HEK293 (cell line): Measurements from ENCODE around the gene WWC1.

Source experiments
- CTCF ChIP-seq: fragments of 450-650 bp; formaldehyde crosslinking; IDR thresholded peaks from 2 replicates; pipeline ENCODE4 v1.5.1; 2016; ENCODE audit warnings: missing biosample characterization, missing genetic modification characterization
- EGR2 ChIP-seq: fragments of 450-650 bp; formaldehyde crosslinking; IDR thresholded peaks from 2 replicates; pipeline ENCODE4 v1.5.1; 2016; ENCODE audit warnings: low read depth, missing biosample characterization, missing genetic modification characterization
- MZF1 ChIP-seq: fragments of 450-650 bp; formaldehyde crosslinking; IDR thresholded peaks from 2 replicates; pipeline ENCODE4 v1.5.1; 2017; ENCODE audit warnings: missing biosample characterization, missing genetic modification characterization, borderline replicate concordance
- YY1 ChIP-seq: fragments of 450-650 bp; formaldehyde crosslinking; IDR thresholded peaks from 2 replicates; pipeline ENCODE4 v1.5.1; 2018; ENCODE audit warnings: missing biosample characterization, missing genetic modification characterization
- ZBTB20 ChIP-seq: fragments of 450-650 bp; formaldehyde crosslinking; IDR thresholded peaks from 2 replicates; pipeline ENCODE4 v1.5.1; 2016; ENCODE audit warnings: missing biosample characterization, missing genetic modification characterization
- ZNF398 ChIP-seq: fragments of 450-650 bp; formaldehyde crosslinking; IDR thresholded peaks from 2 replicates; pipeline ENCODE4 v1.5.1; 2017; ENCODE audit warnings: missing biosample characterization, missing genetic modification characterization
- TF ChIP-seq, protein P1 (sequence below): fragments of 450-650 bp; formaldehyde crosslinking; IDR thresholded peaks from 2 replicates; pipeline ENCODE4 v1.5.1; 2016; ENCODE audit warnings: missing biosample characterization, missing genetic modification characterization, borderline replicate concordance
- TF ChIP-seq, protein P2 (sequence below): fragments of 450-650 bp; formaldehyde crosslinking; IDR thresholded peaks from 2 replicates; pipeline ENCODE4 v1.5.1; 2016; ENCODE audit warnings: missing biosample characterization, missing genetic modification characterization

DNA sequence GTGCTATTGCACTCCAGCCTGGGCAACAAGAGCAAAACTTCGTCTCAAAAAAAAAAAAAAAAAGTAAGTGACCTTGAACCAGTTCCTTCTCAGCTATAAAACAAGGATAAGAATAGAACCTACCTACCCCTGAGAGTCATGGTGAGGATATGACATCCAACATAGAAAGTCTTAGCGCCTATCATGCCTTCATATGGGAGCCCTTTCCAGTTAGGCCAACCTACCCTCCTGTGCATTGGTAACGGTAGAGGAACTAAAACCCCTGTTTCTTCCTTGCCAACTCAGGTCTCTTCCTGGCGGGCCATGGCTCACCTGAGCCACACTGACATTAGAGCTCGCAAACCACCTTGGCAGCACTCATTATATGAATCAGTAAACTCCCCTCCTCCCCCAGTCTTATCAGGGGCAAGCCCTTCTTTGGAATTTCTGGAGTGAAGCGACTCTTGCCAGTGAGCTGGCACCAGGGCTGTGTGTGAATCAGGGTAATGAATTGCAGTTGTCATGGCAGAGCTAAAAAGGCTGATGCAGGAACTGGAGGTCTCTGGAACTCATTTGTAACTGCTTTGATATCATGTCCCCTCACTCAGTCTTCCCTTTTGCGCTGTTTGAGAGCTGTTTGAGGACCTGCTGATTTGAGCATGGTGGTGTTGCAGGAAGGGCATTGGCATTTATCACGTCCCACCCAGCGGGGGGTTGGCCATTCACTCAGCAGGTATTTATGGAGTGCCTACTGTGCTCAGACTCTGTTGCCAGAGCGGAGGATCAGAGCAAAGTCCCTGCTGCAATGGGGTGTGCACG is 10.3 kb downstream of the WWC1 start:
- TF ChIP-seq, protein P1, sequence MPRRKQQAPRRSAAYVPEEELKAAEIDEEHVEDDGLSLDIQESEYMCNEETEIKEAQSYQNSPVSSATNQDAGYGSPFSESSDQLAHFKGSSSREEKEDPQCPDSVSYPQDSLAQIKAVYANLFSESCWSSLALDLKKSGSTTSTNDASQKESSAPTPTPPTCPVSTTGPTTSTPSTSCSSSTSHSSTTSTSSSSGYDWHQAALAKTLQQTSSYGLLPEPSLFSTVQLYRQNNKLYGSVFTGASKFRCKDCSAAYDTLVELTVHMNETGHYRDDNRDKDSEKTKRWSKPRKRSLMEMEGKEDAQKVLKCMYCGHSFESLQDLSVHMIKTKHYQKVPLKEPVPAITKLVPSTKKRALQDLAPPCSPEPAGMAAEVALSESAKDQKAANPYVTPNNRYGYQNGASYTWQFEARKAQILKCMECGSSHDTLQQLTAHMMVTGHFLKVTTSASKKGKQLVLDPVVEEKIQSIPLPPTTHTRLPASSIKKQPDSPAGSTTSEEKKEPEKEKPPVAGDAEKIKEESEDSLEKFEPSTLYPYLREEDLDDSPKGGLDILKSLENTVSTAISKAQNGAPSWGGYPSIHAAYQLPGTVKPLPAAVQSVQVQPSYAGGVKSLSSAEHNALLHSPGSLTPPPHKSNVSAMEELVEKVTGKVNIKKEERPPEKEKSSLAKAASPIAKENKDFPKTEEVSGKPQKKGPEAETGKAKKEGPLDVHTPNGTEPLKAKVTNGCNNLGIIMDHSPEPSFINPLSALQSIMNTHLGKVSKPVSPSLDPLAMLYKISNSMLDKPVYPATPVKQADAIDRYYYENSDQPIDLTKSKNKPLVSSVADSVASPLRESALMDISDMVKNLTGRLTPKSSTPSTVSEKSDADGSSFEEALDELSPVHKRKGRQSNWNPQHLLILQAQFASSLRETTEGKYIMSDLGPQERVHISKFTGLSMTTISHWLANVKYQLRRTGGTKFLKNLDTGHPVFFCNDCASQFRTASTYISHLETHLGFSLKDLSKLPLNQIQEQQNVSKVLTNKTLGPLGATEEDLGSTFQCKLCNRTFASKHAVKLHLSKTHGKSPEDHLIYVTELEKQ (tag by site-specific recombination), result no peak
- TF ChIP-seq CTCF (tag by site-specific recombination) (no peak), MZF1 (tag by site-specific recombination) (no peak), EGR2 (tag by site-specific recombination) (no peak), ZNF398 (no peak), ZBTB20 (tag by site-specific recombination) (no peak), YY1 (tag by site-specific recombination) (no peak)
- TF ChIP-seq, protein P2, sequence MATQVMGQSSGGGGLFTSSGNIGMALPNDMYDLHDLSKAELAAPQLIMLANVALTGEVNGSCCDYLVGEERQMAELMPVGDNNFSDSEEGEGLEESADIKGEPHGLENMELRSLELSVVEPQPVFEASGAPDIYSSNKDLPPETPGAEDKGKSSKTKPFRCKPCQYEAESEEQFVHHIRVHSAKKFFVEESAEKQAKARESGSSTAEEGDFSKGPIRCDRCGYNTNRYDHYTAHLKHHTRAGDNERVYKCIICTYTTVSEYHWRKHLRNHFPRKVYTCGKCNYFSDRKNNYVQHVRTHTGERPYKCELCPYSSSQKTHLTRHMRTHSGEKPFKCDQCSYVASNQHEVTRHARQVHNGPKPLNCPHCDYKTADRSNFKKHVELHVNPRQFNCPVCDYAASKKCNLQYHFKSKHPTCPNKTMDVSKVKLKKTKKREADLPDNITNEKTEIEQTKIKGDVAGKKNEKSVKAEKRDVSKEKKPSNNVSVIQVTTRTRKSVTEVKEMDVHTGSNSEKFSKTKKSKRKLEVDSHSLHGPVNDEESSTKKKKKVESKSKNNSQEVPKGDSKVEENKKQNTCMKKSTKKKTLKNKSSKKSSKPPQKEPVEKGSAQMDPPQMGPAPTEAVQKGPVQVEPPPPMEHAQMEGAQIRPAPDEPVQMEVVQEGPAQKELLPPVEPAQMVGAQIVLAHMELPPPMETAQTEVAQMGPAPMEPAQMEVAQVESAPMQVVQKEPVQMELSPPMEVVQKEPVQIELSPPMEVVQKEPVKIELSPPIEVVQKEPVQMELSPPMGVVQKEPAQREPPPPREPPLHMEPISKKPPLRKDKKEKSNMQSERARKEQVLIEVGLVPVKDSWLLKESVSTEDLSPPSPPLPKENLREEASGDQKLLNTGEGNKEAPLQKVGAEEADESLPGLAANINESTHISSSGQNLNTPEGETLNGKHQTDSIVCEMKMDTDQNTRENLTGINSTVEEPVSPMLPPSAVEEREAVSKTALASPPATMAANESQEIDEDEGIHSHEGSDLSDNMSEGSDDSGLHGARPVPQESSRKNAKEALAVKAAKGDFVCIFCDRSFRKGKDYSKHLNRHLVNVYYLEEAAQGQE, result no peak
